SJSA1 (cell line): ENCODE results near the gene SHB. TPM values are rescaled to one million over a fixed set of nuclear protein-coding genes. Genes with fewer than 3 reads are reported as not detected.
A peak's percentile ranks its signal among the peaks of the same experiment; 100 is the strongest.

Experiments
- DNase-seq, 2 experiments: peaks; one replicate each; pipeline ENCODE4 v3.0.0-alpha.2; 2015 to 2020; ENCODE audit warnings: low spot score in 2 of 2, low read depth in 1 of 2
- H3K27ac ChIP-seq: fragments of 250-450 bp; sonication (Bioruptor Pico); 2 replicates; pipeline ENCODE4 v1.5.1; 2020; ENCODE audit warnings: mild to moderate bottlenecking, moderate library complexity
- H3K27me3 ChIP-seq: fragments of 250-450 bp; sonication (Bioruptor Pico); replicated peaks from 2 replicates; pipeline ENCODE4 v1.5.1; 2020; ENCODE audit warnings: mild to moderate bottlenecking, moderate library complexity
- H3K36me3 ChIP-seq: fragments of 250-450 bp; sonication (Bioruptor Pico); 2 replicates; pipeline ENCODE4 v1.5.1; 2020; ENCODE audit warnings: mild to moderate bottlenecking
- H3K4me1 ChIP-seq: fragments of 250-450 bp; sonication (Bioruptor Pico); replicated peaks from 2 replicates; pipeline ENCODE4 v1.6.1; 2021; ENCODE audit warnings: mild to moderate bottlenecking
- H3K4me3 ChIP-seq: fragments of 250-450 bp; sonication (Bioruptor Pico); 2 replicates; pipeline ENCODE4 v1.5.1; 2020; ENCODE audit warnings: mild to moderate bottlenecking
- H3K9me3 ChIP-seq: fragments of 250-450 bp; sonication (Bioruptor Pico); replicated peaks from 2 replicates; pipeline ENCODE4 v1.5.1; 2020; ENCODE audit warnings: mild to moderate bottlenecking
- total RNA-seq: library from RNA; depleted of rRNA; stranded (reverse); fragments of >200 nt; shearing (Covaris generic); gene quantifications from 2 replicates; pipeline ENCODE4 v1.2.3, GENCODE V29; 2014

The SHB gene
- total RNA-seq, 1 experiment from 2014 or later, result 19.3 TPM

- no peak for DNase-seq
- Histone ChIP-seq H3K9me3 (no peaks in the 10 kb centered on the region), H3K27ac (peak overlapping the region; percentile 65), H3K36me3 (peaks cover 50% of the 10 kb centered on the region), H3K4me3 (no peak overlapping the region), H3K4me1 (peaks cover 26% of the 10 kb centered on the region), H3K27me3 (no peaks in the 10 kb centered on the region)
Observed at GRCh38 chr9:37954581-37954981, 114.4 kb downstream of the SHB start.

GRCh38 chr9:37953775-37954437, 115.1 kb downstream of the SHB start:
- H3K9me3 ChIP-seq, result no peaks in the 10 kb centered on the region
- H3K4me3 ChIP-seq, result no peak overlapping the region
- H3K36me3 ChIP-seq, result peaks cover 52% of the 10 kb centered on the region
- H3K27me3 ChIP-seq, result no peaks in the 10 kb centered on the region
- peak overlapping the region; percentile 65 for H3K27ac ChIP-seq
- H3K4me1 ChIP-seq, result peaks cover 26% of the 10 kb centered on the region
- DNase-seq, result peak; percentile 65 to 68

DNA sequence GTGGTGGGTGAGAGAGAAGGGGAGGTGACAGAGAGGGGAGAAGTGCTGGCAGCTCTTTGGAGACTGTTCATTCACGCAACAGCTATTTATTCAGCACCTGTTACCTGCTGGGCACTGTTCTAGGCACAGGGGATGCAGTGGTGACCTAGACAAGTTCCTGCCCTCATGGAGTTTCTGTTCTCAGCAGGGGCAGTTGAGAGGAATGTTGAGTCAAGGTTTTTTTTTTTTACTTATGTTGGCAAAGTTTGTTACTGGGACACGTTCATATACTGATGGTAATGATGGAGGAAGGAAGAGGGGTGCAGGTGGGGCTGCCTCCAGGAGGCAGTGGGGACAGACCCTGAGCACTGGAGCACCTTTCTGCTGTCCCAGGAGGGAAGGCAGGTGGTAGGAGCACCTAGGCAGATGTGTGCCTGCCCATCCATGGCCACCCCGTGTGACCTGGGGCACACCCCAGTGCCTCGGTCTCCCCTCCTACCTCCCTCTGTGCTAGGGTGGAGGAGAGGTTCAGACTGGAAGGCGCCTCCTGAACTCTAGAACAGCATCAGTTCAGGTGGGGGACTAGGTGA, 115.7 kb downstream of the SHB start:
- H3K27ac ChIP-seq, result peak overlapping the region; percentile 65
- peaks cover 58% of the 10 kb centered on the region for H3K36me3 ChIP-seq
- no peak overlapping the region for H3K4me3 ChIP-seq
- H3K27me3 ChIP-seq, result no peaks in the 10 kb centered on the region
- no peaks in the 10 kb centered on the region for H3K9me3 ChIP-seq
- DNase-seq, result no peak
- H3K4me1 ChIP-seq, result peaks cover 26% of the 10 kb centered on the region

DNA sequence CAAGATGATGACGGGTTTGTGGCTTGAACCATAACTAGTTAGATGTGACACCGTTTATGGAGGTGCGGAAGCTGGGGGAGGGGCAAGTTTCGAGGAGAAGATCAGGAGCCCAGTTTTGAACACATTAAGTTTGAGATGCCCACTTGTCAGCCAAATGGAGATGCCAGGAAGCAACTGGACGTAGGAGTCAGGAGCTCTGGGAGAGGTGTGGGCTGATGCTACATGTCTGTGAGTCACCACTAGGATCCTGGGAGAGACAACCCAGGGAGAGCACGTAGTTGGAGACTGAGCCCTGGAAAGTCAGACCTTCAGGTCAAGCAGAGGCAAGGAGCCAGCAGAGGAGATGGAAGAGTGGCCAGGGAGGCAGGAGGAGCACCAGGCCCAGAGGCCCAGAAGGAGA, 116.3 kb downstream of the SHB start:
- Histone ChIP-seq H3K27me3 (no peaks in the 10 kb centered on the region), H3K4me1 (peaks cover 26% of the 10 kb centered on the region), H3K9me3 (no peaks in the 10 kb centered on the region), H3K27ac (no peak overlapping the region), H3K4me3 (no peak overlapping the region), H3K36me3 (peaks cover 63% of the 10 kb centered on the region)
- DNase-seq, result no peak

DNA sequence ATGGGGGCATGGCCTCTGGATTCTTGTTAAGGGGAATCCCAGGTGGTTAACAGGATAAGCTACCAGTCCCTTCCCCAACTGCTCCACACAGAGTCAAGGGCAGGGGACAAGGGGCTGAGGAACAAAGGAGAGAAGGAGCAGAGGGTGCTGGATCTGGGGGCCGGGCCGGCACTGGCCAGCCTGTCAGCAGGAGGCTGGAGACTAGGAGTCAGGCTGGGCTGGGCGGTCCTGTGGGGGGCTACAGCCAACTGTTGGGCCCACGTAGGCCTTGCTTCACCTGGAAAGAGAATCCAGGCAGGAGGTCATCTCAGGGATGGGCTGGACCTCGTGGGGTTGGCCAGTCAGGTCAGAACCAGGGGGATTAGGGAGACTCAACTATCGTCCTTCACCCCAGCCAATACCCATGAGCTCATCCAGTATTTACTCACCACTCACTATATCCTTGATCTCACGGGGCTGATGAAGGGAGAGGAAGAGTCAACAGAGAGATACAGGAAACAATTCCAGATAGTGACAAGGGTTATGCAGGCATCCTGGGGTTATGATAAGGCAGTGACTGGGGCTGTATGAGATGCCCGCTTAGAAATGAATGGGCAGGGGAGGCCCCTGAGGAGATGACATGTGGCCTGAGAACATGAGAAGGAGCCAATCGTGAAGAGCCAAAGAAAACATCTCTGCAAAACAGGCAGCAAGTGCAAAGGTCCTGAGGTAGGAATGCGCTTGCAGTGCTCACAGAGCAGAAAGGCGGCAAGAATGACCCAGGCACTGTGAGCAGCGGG, 117.2 kb downstream of the SHB start:
- no peak overlapping the region for H3K4me3 ChIP-seq
- H3K27ac ChIP-seq, result no peak overlapping the region
- no peaks in the 10 kb centered on the region for H3K9me3 ChIP-seq
- H3K27me3 ChIP-seq, result no peaks in the 10 kb centered on the region
- DNase-seq, result no peak
- H3K36me3 ChIP-seq, result peaks cover 72% of the 10 kb centered on the region
- H3K4me1 ChIP-seq, result peaks cover 26% of the 10 kb centered on the region

DNA sequence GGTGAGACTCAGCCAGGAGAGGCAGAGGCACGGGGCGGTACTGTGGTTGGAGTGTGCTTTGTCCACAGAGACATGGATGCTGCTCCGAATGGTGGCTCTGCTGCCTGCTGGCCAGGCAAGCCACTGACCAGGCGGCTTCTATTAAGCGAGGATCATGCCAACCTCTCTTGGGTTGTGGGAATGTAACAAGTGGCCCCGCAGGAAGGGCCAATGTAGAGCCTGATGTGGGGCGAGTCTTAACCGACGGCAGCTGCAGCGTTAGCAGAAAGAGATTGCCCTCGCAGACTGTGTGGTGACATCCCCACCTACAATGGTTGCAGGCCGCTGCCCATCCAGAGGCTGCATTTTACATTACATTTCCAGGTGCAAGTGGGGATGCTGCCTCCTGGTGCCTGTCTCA, 118.5 kb downstream of the SHB start:
- Histone ChIP-seq H3K4me1 (peaks cover 35% of the 10 kb centered on the region), H3K27me3 (no peaks in the 10 kb centered on the region), H3K36me3 (peaks cover 83% of the 10 kb centered on the region), H3K4me3 (no peak overlapping the region), H3K27ac (no peak overlapping the region), H3K9me3 (no peaks in the 10 kb centered on the region)
- no peak for DNase-seq

DNA sequence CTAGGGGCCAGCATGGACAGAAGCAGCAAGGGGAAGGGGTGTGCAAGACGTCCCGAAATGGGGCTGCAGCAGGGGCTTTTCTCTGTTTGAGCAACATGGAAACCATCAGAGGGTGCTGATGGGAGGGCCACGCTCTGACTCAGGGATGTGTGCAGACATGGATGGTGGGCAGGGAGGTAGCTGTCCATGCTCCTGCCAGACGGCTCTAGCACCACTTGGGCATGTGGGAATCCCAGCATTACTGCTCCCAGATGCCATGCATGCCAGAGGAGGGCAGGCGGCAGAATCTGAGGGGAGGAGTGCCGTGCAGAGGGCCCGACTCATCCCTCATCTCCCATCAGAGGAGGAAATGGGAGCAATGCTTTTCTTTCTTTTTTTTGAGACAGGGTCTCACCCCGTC, 119.5 kb downstream of the SHB start:
- Histone ChIP-seq H3K4me1 (peaks cover 37% of the 10 kb centered on the region), H3K27me3 (no peaks in the 10 kb centered on the region), H3K36me3 (peaks cover 85% of the 10 kb centered on the region), H3K27ac (no peak overlapping the region), H3K9me3 (no peaks in the 10 kb centered on the region), H3K4me3 (no peak overlapping the region)
- peak; percentile 12 to 44 for DNase-seq

DNA sequence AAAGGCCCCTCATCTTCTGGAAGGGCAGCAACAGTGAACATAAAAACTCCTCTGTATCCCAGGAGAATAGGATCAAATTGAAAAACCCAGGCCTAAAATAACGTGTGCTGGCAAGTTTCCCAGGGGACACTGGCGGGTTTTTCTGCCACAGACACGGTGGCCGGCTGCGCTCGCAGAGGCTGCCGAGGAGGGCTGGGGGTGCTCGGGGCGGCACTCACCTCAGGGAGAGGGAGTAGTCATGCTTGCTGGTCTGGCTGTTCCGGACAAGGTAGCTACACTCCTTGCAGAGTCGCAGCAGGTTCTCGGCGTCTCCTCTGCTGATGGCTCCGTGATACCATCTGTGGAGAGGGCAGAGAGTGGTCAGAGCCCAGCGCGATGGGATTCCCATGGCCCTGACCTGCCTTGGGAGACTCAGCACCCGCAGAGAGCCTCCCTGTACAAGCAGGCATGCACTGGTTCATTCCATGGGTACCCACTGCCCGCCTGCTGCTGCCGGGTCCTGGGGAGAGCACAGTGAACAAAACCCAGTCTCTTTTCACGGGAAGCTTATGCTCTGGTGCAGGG, 120.5 kb downstream of the SHB start:
- Histone ChIP-seq H3K4me1 (peaks cover 37% of the 10 kb centered on the region), H3K9me3 (no peaks in the 10 kb centered on the region), H3K27ac (no peak overlapping the region), H3K36me3 (peaks cover 79% of the 10 kb centered on the region), H3K4me3 (no peak overlapping the region), H3K27me3 (no peaks in the 10 kb centered on the region)
- no peak for DNase-seq

GRCh38 chr9:37947977-37948376, 121.0 kb downstream of the SHB start:
- no peak overlapping the region for H3K4me3 ChIP-seq
- no peak overlapping the region for H3K27ac ChIP-seq
- H3K9me3 ChIP-seq, result no peaks in the 10 kb centered on the region
- H3K36me3 ChIP-seq, result peaks cover 79% of the 10 kb centered on the region
- peaks cover 37% of the 10 kb centered on the region for H3K4me1 ChIP-seq
- no peak for DNase-seq
- H3K27me3 ChIP-seq, result no peaks in the 10 kb centered on the region

DNA sequence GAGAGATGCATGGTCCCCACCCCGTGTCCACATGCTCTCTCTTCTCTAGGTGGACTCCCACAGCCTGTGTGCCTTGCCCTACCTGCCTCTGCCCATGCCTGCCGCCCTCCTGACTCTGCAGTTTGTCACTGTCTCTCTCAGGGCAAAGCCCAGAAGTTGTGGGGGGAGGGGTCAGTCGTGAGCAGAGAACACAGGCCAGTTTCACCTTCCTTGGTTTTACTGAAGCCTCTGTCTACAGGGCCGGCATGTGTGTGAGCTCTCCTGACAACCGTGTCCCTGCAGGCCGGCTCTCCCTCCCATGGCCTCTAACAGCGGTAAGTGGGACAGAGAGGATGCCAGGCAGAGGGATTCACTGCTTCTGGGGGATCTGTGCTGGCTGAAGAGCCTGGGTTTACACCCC, 121.6 kb downstream of the SHB start:
- Histone ChIP-seq H3K4me3 (no peak overlapping the region), H3K36me3 (peaks cover 76% of the 10 kb centered on the region), H3K9me3 (no peaks in the 10 kb centered on the region), H3K27ac (no peak overlapping the region), H3K4me1 (peaks cover 40% of the 10 kb centered on the region), H3K27me3 (no peaks in the 10 kb centered on the region)
- no peak for DNase-seq

DNA sequence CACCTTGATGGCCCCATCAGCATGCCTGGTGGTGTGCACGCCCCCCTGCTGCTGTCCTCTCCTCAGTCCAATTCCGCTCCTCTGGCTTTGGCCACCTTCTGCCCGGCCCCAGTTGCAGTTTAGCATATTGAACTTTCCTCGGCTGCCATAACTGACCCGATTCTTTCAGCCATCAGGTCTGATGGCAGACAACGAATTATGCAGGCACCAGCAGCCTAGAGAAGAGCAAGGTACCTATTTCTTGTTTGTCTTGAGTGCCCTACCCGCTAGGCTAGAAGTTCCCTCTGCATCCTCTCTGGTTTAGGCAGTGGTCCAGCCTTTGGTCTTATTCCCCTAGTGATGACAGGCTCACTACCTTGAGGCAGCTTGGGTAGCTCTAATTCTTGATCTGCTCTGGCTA, 122.1 kb downstream of the SHB start:
- peaks cover 76% of the 10 kb centered on the region for H3K36me3 ChIP-seq
- H3K4me1 ChIP-seq, result peaks cover 43% of the 10 kb centered on the region

GRCh38 chr9:37946041-37946440, 123.0 kb downstream of the SHB start:
- DNase-seq, result no peak
- H3K27me3 ChIP-seq, result no peaks in the 10 kb centered on the region
- H3K36me3 ChIP-seq, result peaks cover 72% of the 10 kb centered on the region
- no peak overlapping the region for H3K27ac ChIP-seq
- H3K4me1 ChIP-seq, result peaks cover 51% of the 10 kb centered on the region
- H3K4me3 ChIP-seq, result no peak overlapping the region
- H3K9me3 ChIP-seq, result no peaks in the 10 kb centered on the region

More for the DNA sequence above, 122.1 kb downstream of the SHB start:
- no peak overlapping the region for H3K4me3 ChIP-seq
- H3K27ac ChIP-seq, result no peak overlapping the region
- no peaks in the 10 kb centered on the region for H3K27me3 ChIP-seq
- no peaks in the 10 kb centered on the region for H3K9me3 ChIP-seq
- DNase-seq, result no peak

- no peak overlapping the region for H3K4me3 ChIP-seq
- peak; percentile 38 to 63 for DNase-seq
- H3K9me3 ChIP-seq, result no peaks in the 10 kb centered on the region
- H3K4me1 ChIP-seq, result peaks cover 57% of the 10 kb centered on the region
- H3K27ac ChIP-seq, result peak overlapping the region; percentile 49
- H3K27me3 ChIP-seq, result no peaks in the 10 kb centered on the region
- H3K36me3 ChIP-seq, result peaks cover 70% of the 10 kb centered on the region
Observed at GRCh38 chr9:37944671-37945481, 124.2 kb downstream of the SHB start.
